K562 (cell line): Measurements from ENCODE around the gene TMEM131L. TPM values are rescaled to one million over a fixed set of nuclear protein-coding genes. Genes with fewer than 3 reads are reported as not detected.
A peak's percentile ranks its signal among the peaks of the same experiment; 100 is the strongest.

Source experiments
- ATAC-seq: fragments of 200-7000 bp; cut with Tn5 transposase; 3 replicates; pipeline ENCODE4 v1.9.1; 2020; ENCODE audit warnings: moderate library complexity
- BruUV-seq: library from RNA; stranded (reverse); fragments of 400-500 nt; replicated peaks from 2 replicates; lab custom pipeline; 2021; lab: Mats Ljungman, UMichigan
- CTCF ChIA-PET: fragments of 300-600 bp; formaldehyde crosslinking; extraction: SDS; loops from one replicate; lab custom pipeline; 2021; ENCODE audit warnings: low intra/inter-chr PET ratio; lab: Yijun Ruan, JAX
- POLR2A ChIA-PET: fragments of 300-600, 350-650 bp; sonication (Branson Sonifier 250); formaldehyde crosslinking; extraction: SDS; loops from one replicate; lab custom pipeline; 2021; ENCODE audit warnings: antibody characterized with exemption, inconsistent platforms; lab: Yijun Ruan, JAX
- DNase-seq, 4 experiments: peaks; one replicate each; pipeline versions ENCODE4 v3.0.0 to v3.0.0-alpha.2; 2011 to 2018; ENCODE audit warnings: low spot score in 3 of 4, mixed read lengths in 3 of 4; ENCODE audit errors: extremely low read depth in 1 of 4
- FAIRE-seq: peaks from 2 replicates; lab custom pipeline; 2011; peaks lifted over from hg19 to GRCh38; lab: Jason Lieb, UNC
- H2AFZ ChIP-seq: 2 replicates; pipeline ENCODE4 v1.6.0; 2011; ENCODE audit warnings: low read depth, low read length, control low read depth, inconsistent platforms
- H3K27ac ChIP-seq: fragments of 200-600 bp; 3 replicates; pipeline ENCODE4 v1.8.0; 2011; ENCODE audit warnings: low read depth, mild to moderate bottlenecking, control low read depth, inconsistent platforms, low read length, moderate library complexity, mixed read lengths; ENCODE audit errors: extremely low read depth
- H3K27me3 ChIP-seq, 2 experiments: fragments of 300-600 bp in 1 of 2; 2 replicates in 1 of 2; 3 replicates in 1 of 2; pipeline versions ENCODE4 v1.6.0 to v1.8.0; 2011; ENCODE audit warnings: inconsistent platforms in 2 of 2, low read length in 2 of 2, mild to moderate bottlenecking in 1 of 2, mixed read lengths in 1 of 2, moderate library complexity in 1 of 2; ENCODE audit not compliant: control insufficient read depth in 2 of 2, insufficient read depth in 2 of 2
- H3K36me3 ChIP-seq: fragments of 300-600 bp; 3 replicates; pipeline ENCODE4 v1.8.0; 2011; ENCODE audit warnings: mild to moderate bottlenecking, low read length, inconsistent platforms; ENCODE audit not compliant: control insufficient read depth, insufficient read depth
- H3K4me1 ChIP-seq, 2 experiments: fragments of 200-600 bp in 1 of 2; replicated peaks in 1 of 2; 2 replicates in 1 of 2; 3 replicates in 1 of 2; pipeline versions ENCODE4 v1.5.1 to v1.8.0; 2011; ENCODE audit warnings: inconsistent platforms in 2 of 2, low read length in 2 of 2, mild to moderate bottlenecking in 1 of 2, mixed read lengths in 1 of 2, moderate library complexity in 1 of 2; ENCODE audit not compliant: control insufficient read depth in 2 of 2, insufficient read depth in 2 of 2
- H3K4me2 ChIP-seq: 2 replicates; pipeline ENCODE4 v1.6.1; 2011; ENCODE audit warnings: low read length, control low read depth, inconsistent platforms, mixed read lengths; ENCODE audit not compliant: insufficient read depth
- H3K4me3 ChIP-seq: fragments of 200-600 bp; sonication (generic), shearing (Covaris generic); 2 replicates; pipeline ENCODE4 v1.5.1; 2016; ENCODE audit warnings: control low read depth, inconsistent platforms
- H3K79me2 ChIP-seq: fragments of 200-600 bp; 3 replicates; pipeline ENCODE4 v1.8.0; 2011; ENCODE audit warnings: low read length, inconsistent platforms; ENCODE audit not compliant: control insufficient read depth, insufficient read depth
- H3K9ac ChIP-seq, 2 experiments: 2 replicates each; pipeline versions ENCODE4 v1.6.0 to v1.6.1; 2011; ENCODE audit warnings: low read depth in 2 of 2, low read length in 2 of 2, control low read depth in 1 of 2, inconsistent platforms in 1 of 2, mild to moderate bottlenecking in 1 of 2, mixed read lengths in 1 of 2; ENCODE audit not compliant: insufficient read depth in 1 of 2
- H3K9me1 ChIP-seq: one replicate; pipeline ENCODE4 v1.6.0; 2011; ENCODE audit warnings: inconsistent platforms, mild to moderate bottlenecking, low read length, moderate library complexity; ENCODE audit not compliant: control insufficient read depth, insufficient read depth
- H3K9me3 ChIP-seq: replicated peaks from 2 replicates; pipeline ENCODE4 v1.5.1; 2011; ENCODE audit warnings: low read depth, low read length, inconsistent platforms; ENCODE audit not compliant: control insufficient read depth, insufficient read depth
- H4K20me1 ChIP-seq: replicated peaks from 2 replicates; pipeline ENCODE4 v1.6.1; 2011; ENCODE audit warnings: low read length, inconsistent platforms, mixed read lengths; ENCODE audit not compliant: control insufficient read depth, insufficient read depth
- CREM ChIP-seq: IDR thresholded peaks from 2 replicates; pipeline ENCODE4 v1.6.1; 2014; ENCODE audit warnings: antibody characterized with exemption, low read depth
- IFI16 ChIP-seq: fragments of 250-450 bp; sonication (Bioruptor Pico); IDR thresholded peaks from 2 replicates; pipeline ENCODE4 v2.1.2; 2022; ENCODE audit warnings: mild to moderate bottlenecking, inconsistent platforms
- MTA2 ChIP-seq: fragments of 450-650 bp; IDR thresholded peaks from 2 replicates; pipeline ENCODE4 v1.6.1; 2016; ENCODE audit warnings: low read depth
- MXI1 ChIP-seq: IDR thresholded peaks from 2 replicates; pipeline ENCODE4 v1.6.1; 2011; ENCODE audit warnings: low read depth, mild to moderate bottlenecking, improper control_type of control experiment, low read length
- PKNOX1 ChIP-seq: fragments of 450-650 bp; IDR thresholded peaks from 2 replicates; pipeline ENCODE4 v1.6.1; 2016
- ZNF316 ChIP-seq: fragments of 450-650 bp; IDR thresholded peaks from 2 replicates; pipeline ENCODE4 v1.6.1; 2016
- WGBS: fragments of 100-300 bp; shearing (Covaris generic); methylation state at CpG from one replicate; pipeline ENCODE4 v1.1.6; 2016; ENCODE audit warnings: low coverage, mixed read lengths; ENCODE audit not compliant: insufficient coverage; ENCODE audit errors: missing lambda C conversion rate; 5-methylcytosine and 5-hydroxymethylcytosine counted together
- in situ Hi-C: fragments of 300-500 bp; cut with MboI; formaldehyde crosslinking; loops from 4 replicates; pipeline ENCODE4 v1.15.0; 2018; ENCODE audit warnings: inconsistent platforms, mixed read lengths
- intact Hi-C: fragments of 100-400 bp; cut with micrococcal nuclease; formaldehyde crosslinking; loops from 2 replicates; pipeline ENCODE4 v1.14.2; 2022
- polyA plus RNA-seq, 8 experiments: library from polyadenylated mRNA; depleted of rRNA in 4 of 8; stranded (reverse) in 5 of 8; unstranded in 3 of 8; fragments of >200 nt; fragmentation: Nextera tagmentation in 2 of 8; fragmentation: Illumina TruSeq in 1 of 8; extraction: Ambion mirVana in 2 of 8; extraction: Trizol in 1 of 8; gene quantifications; 2 replicates each; pipeline versions ENCODE4 v1.2.1 to v1.2.3, GENCODE V29; 2011 to 2014; ENCODE audit warnings: inconsistent platforms in 1 of 8, missing spikeins in 1 of 8
- total RNA-seq, 7 experiments: library from RNA; depleted of rRNA in 6 of 7; stranded (reverse); fragments of >200 nt in 6 of 7; fragmentation: Illumina TruSeq in 2 of 7; extraction: Trizol in 2 of 7; gene quantifications; 2 replicates each; pipeline versions ENCODE4 v1.2.1 to v1.2.3, GENCODE V29; 2011 to 2021; ENCODE audit warnings: low replicate concordance in 1 of 7
- TF ChIP-seq, protein P1 (sequence below): conservative IDR thresholded peaks from 2 replicates; pipeline ENCODE4 v1.6.1; 2011; ENCODE audit warnings: low read depth, mild to moderate bottlenecking, low read length; ENCODE audit not compliant: control insufficient read depth

TMEM131L gene
- total and polyA plus RNA-seq, 9 of the 15 experiments (the other 6 are each of a cell fraction or from before 2014, with no cell fraction given) = 1.2 to 20.8 (median 12.9) TPM

- POLR2A ChIA-PET = interaction anchor here (0.6 kb wide), 1 partner anchor 164 kb away, joined by 3 read pairs; no protein-coding TSS in a partner anchor
- FAIRE-seq (no peak), DNase-seq (no peak), ATAC-seq (no peak; the same call in 2 of the 3 replicates)
- Histone ChIP-seq H3K79me2 (no peaks in the 10 kb centered on the region), H2AFZ (peak overlapping the region; percentile 18; the same call in 1 of the 2 replicates), H3K4me2 (0 out of 2 replicates have a peak overlapping the region, but pooled peaks have one; percentile 1), H3K9me3 (no peaks in the 10 kb centered on the region), H3K9ac (no peak overlapping the region), H4K20me1 (no peaks in the 10 kb centered on the region), H3K27me3 (peaks cover 4 to 18% of the 10 kb centered on the region in 2 experiments; a peak in 3 of 5 replicates), H3K4me1 (no peaks in the 10 kb centered on the region; a peak in 1 of 5 replicates), H3K27ac (no peak overlapping the region), H3K36me3 (no peaks in the 10 kb centered on the region), H3K4me3 (no peak overlapping the region), H3K9me1 (no peaks in the 10 kb centered on the region)
- TF ChIP-seq MTA2 (no peak), ZNF316 (no peak), IFI16 (CRISPR knock-in tag) (no peak), CREM (no peak), MXI1 (no peak), PKNOX1 (no peak)
- TF ChIP-seq, protein P1, sequence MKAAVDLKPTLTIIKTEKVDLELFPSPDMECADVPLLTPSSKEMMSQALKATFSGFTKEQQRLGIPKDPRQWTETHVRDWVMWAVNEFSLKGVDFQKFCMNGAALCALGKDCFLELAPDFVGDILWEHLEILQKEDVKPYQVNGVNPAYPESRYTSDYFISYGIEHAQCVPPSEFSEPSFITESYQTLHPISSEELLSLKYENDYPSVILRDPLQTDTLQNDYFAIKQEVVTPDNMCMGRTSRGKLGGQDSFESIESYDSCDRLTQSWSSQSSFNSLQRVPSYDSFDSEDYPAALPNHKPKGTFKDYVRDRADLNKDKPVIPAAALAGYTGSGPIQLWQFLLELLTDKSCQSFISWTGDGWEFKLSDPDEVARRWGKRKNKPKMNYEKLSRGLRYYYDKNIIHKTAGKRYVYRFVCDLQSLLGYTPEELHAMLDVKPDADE = no peak
- CTCF ChIA-PET = no interaction called here
- WGBS = 15% methylated on average over 5 of the region's 5 CpGs
- intact Hi-C loops (no loop called here), in situ Hi-C loops (no loop called here)
- BruUV-seq = no TSS peak
Measured at GRCh38 chr4:153651587-153651986, 185.4 kb downstream of the TMEM131L start.
